ENCODE measurements around the gene ARHGEF6.
A peak's percentile ranks its signal among the peaks of the same experiment; 100 is the strongest.
"Not testable (repeated sequence)": the region's sequence is repeated elsewhere in the genome, so short reads cannot be mapped to it uniquely, and the experiment has no call there.

The ARHGEF6 gene

GRCh38 chrX:136781180-136781797 is 557 bp upstream of the ARHGEF6 start:
- no peak for DNase-seq (ENCODE audit: low read depth)

GRCh38 chrX:136780241-136780640 is 491 bp downstream of the ARHGEF6 start:
- DNase-seq (ENCODE audit: low read depth) = no peak

- no peak for DNase-seq (ENCODE audit: low read depth)
These were observed 1.4 kb downstream of the ARHGEF6 start for GRCh38 chrX:136779346-136779781.

- DNase-seq (ENCODE audit: low read depth) = no peak
These were observed 1.8 kb downstream of the ARHGEF6 start for GRCh38 chrX:136778916-136779315.

- DNase-seq (ENCODE audit: low read depth) = no peak
These were observed 2.7 kb downstream of the ARHGEF6 start for GRCh38 chrX:136778020-136778419.

- no peak for DNase-seq (ENCODE audit: low read depth)
These were observed 7.1 kb downstream of the ARHGEF6 start for GRCh38 chrX:136773648-136774047.

- DNase-seq (ENCODE audit: low read depth) = not testable (repeated sequence)
These were observed 8.9 kb downstream of the ARHGEF6 start for GRCh38 chrX:136771869-136772268.

GRCh38 chrX:136768469-136769084 is 12.2 kb downstream of the ARHGEF6 start:
- peak; percentile 22 for DNase-seq (ENCODE audit: low read depth)

- no peak for DNase-seq (ENCODE audit: low read depth)
These were observed 13.4 kb downstream of the ARHGEF6 start for GRCh38 chrX:136767104-136767941.

- DNase-seq (ENCODE audit: low read depth) = no peak
These were observed 14.0 kb downstream of the ARHGEF6 start for GRCh38 chrX:136766785-136767103.

- no peak for DNase-seq (ENCODE audit: low read depth)
These were observed 14.8 kb downstream of the ARHGEF6 start for GRCh38 chrX:136765821-136766356.

- no peak for DNase-seq (ENCODE audit: low read depth)
These were observed 16.5 kb downstream of the ARHGEF6 start for GRCh38 chrX:136764206-136764605.

- DNase-seq (ENCODE audit: low read depth) = no peak
These were observed 17.8 kb downstream of the ARHGEF6 start for GRCh38 chrX:136762820-136763452.

GRCh38 chrX:136761421-136761820 is 19.3 kb downstream of the ARHGEF6 start:
- no peak for DNase-seq (ENCODE audit: low read depth)

GRCh38 chrX:136759968-136760367 is 20.8 kb downstream of the ARHGEF6 start:
- no peak for DNase-seq (ENCODE audit: low read depth)

- DNase-seq (ENCODE audit: low read depth) = no peak
These were observed 25.3 kb downstream of the ARHGEF6 start for GRCh38 chrX:136755411-136755810.

GRCh38 chrX:136754651-136755050 is 26.1 kb downstream of the ARHGEF6 start:
- no peak for DNase-seq (ENCODE audit: low read depth)

- no peak for DNase-seq (ENCODE audit: low read depth)
These were observed 27.9 kb downstream of the ARHGEF6 start for GRCh38 chrX:136752796-136753195.

- no peak for DNase-seq (ENCODE audit: low read depth)
These were observed 28.4 kb downstream of the ARHGEF6 start for GRCh38 chrX:136752346-136752745.

GRCh38 chrX:136750364-136750763 is 30.4 kb downstream of the ARHGEF6 start:
- DNase-seq (ENCODE audit: low read depth) = no peak

- DNase-seq (ENCODE audit: low read depth) = no peak
These were observed 33.4 kb downstream of the ARHGEF6 start for GRCh38 chrX:136747003-136747986.
